ENCODE data around the gene OR51D1.

OR51D1 gene

DNA sequence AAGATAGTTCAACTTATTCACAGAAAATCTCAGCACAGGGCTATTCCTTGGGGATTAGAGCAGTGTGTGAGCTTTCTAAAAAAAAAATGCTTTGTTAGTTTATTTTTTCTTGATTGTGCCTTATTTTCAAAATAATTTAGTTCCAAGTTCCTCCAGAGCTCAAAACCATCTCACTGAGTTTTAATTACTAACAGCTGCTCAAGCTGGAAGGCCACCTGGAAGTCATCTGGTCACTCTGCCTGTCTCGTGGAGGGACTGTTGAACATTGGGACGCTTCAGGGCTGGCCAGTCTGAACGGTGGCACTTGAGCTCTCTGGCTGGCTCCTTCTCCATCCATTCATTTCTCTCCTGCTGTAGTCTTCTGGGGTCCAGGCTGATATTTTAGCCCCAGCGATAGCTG is 10.5 kb downstream of the OR51D1 start:
- DNase-seq = no peak

DNA sequence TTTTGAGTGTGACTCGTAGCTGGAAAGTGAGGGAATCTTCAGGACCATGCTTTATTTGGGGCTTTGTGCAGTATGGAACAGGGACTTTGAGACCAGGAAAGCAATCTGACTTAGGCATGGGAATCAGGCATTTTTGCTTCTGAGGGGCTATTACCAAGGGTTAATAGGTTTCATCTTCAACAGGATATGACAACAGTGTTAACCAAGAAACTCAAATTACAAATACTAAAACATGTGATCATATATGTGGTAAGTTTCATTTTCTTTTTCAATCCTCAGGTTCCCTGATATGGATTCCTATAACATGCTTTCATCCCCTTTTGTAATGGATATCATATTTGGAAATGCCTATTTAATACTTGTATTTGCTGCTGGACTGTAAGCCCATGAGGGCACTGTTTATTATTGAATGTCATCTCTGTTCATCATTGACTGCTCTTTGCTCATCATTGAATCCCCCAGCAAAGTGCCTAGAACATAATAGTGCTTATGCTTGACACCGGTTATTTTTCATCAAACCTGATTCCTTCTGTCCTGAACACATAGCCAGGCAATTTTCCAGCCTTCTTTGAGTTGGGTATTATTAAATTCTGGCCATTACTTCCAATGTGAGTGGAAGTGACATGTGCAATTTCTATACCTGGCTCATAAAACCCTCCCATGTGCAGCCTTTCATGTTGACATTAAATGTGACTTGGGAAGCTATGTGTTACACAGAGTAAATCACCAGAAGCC is 17.5 kb downstream of the OR51D1 start:
- DNase-seq = no peak

DNA sequence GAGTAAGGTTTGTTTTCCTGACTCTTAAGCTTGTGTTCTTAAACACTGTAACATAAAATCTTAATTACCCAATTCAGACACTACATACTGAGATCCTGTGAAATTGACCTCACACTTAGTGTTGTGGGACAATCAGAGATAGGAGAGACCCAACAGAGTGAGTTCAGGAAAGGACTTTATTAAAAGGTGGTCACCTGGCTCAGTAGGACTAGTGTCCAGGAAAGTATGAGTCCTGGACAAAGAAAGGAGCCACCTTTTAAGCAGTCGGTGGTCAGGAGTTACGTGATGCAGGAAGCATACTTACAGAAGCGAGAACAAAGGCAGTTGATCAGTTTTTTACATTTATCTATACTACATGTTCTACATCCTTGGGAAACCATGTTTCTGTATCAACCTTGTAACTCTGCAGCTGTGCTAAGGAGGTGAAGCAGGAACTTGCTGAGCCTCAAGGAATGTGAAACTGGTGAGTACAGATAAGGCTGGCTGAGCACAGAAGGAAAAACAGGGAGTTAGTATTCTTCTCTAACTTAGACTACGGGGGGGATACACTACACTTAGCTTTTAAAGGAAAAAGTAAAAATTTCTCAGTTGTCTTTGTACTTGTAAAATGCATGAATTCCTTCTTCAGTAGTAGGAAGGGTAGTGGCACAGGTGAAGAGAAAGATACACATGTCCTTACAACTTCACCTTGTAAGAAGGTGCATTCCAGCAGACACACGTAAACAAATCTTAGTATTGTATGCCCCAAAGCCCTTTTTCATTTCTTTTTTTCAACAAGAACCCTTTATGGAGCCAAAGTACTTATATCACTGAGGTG is 21.6 kb downstream of the OR51D1 start:
- DNase-seq = no peak

DNA sequence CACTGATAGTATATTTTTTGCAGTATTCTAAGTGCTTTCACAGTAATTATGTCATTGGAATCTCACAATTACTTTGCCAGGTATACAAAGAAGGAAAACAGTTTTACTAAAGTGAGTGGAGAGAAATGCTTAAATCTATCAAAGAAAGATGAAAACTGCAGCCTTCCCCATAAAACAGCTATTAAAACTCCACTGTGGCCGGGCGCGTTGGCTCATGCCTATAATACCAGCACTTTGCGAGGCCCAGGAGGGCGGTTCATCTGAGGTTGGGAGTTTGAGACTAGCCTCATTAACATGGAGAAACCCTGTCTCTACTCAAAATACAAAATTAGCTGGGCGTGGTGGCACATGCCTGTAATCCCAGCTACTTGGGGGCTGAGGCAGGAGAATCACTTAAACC is 25.6 kb downstream of the OR51D1 start:
- DNase-seq = no peak

DNA sequence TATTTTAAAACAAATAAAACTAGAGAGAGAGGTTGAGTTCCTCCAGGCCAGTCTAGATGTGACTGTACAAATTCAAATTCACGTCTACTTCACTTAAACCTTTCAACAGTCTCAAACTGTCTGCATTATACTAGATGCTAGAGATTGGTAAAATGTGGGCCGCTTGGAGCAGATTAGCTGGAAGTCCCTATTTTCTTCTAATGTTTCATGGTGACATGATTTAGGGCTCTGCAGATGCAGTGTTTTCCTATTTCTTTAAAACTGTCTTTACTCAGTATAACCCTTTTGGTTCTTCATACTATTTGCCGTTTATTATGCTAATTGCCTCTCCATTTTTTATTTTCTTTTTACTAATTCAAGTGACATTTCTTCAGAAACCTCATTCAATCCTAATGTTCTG is 26.9 kb downstream of the OR51D1 start:
- no peak for DNase-seq

DNA sequence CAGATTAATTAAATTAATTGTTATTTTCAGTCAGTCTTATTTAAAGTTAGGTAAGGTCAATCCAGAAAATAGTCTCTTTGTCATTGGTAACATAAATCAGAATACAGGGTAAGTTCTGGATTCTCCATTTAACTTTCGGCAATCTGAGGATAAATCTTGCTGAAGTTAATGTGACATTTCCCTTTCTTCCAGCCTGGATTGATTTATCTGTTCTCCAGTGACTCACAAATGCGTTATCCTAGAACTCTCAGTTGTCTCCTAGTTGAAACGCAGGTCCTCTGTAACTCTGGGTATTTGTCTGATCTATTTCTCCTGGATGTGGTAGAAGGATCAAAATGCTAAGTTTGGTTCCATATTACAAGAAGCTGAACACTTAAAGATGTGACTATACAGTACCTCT is 27.5 kb downstream of the OR51D1 start:
- DNase-seq = no peak

DNA sequence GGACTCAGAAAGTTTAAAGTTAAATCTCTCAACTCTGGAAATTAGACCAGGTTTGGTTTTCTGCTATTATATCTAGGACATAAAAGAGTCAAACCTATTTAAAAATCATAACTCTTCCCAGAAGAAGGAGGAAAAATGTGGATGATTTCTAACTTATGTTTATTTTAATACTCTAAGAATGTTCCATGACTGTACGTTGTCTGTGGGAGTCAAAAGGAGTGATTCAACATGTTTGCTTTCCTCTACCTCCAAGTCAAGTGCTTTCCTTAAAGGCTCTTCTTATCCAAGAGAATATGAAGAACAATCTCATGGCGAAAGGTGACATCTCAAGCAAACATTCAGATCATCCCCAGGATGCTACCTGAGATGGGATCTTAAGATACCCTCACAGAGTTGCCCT is 28.1 kb downstream of the OR51D1 start:
- DNase-seq = no peak

DNA sequence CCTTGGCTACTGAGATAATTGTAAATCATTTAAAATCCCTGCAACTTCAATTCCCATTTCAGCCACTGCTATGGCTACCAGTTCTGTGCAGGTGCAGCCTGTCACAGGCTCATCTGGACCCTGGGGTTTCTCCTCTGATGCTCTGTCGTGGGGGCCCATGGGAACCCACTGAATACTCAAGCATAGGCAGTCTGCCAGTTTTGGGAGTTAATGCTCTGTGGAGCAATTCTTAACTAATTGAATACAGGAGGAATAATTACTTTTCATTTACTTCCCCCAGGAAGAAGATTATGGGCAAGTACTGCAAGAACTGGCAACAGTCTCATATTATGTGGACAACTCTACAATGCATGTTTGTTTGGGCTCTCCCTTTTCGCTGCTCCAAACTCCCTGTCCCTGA is 34.5 kb downstream of the OR51D1 start:
- no peak for DNase-seq

DNA sequence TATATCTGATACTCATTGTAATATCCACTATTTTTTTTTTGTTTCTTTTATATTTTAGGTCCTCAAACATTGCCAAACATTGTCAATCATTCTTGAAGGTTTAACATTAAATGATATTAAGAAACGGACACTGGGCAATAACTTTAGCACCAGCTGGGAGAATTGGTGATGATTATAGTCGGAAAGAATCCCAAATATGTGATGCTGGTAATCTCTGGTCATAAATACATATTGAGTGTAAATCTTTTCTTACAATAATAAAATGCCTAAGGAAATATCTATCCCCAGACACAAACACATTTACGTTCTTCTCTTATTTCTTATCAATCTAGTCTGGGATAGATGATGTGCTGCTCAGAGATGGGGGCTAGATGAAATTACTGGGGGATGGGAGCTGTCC is 35.2 kb downstream of the OR51D1 start:
- DNase-seq = no peak

DNA sequence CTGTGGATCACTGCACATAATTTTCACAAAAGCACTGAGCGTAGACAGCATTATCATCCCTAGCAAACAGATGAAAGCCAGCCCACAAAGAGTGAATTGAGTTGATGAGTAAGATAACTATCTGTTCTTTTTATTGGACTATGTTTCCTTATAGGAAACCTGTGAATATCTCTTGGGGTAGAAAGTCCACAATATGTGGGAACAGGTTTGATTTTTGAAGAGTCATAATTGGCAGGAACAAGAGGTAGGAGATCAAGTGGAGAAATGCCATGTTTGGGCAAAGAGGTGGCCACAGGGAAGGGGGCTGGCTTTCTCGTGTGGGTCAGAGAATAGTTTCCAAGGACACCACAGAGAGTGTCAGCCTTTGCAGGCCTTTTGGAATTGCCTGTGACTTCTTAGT is 36.5 kb downstream of the OR51D1 start:
- DNase-seq = no peak

DNA sequence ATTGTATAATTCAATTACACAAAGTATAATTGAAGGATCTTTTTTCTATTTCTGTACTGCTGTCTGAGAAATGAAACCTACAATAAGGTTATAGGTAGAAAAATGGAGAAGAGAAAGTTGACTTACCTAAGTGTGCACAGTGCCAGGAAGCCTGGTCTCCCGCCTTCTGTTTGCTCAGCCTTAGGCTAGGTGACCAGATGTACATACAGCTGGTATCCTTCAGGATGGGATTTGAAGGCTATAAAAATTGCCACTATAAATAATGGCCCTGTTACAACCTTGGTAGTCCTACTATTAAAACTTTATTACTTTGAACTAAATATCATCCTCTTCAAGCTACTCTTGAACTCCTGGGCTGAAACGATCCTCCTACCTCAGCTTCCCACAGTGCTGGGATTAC is 40.7 kb downstream of the OR51D1 start:
- no peak for DNase-seq

DNA sequence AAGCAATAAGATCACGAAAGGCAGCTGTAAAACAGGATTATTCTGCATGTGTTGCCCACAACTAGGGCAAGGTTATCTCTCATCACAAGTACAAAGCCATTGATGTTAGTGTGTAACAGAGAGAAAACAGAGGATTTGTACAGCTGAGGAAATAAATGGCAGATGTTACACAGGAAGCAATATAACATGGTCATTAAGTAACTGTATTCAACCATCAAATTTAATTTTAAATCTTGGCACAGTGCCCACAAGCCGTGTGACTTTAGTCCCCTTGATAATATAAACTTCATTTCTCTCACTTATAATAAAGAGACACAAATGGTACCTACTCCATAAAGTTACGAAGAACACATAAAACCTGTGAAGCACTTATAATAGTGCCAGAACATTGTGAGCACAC is 43.1 kb downstream of the OR51D1 start:
- DNase-seq = no peak

DNA sequence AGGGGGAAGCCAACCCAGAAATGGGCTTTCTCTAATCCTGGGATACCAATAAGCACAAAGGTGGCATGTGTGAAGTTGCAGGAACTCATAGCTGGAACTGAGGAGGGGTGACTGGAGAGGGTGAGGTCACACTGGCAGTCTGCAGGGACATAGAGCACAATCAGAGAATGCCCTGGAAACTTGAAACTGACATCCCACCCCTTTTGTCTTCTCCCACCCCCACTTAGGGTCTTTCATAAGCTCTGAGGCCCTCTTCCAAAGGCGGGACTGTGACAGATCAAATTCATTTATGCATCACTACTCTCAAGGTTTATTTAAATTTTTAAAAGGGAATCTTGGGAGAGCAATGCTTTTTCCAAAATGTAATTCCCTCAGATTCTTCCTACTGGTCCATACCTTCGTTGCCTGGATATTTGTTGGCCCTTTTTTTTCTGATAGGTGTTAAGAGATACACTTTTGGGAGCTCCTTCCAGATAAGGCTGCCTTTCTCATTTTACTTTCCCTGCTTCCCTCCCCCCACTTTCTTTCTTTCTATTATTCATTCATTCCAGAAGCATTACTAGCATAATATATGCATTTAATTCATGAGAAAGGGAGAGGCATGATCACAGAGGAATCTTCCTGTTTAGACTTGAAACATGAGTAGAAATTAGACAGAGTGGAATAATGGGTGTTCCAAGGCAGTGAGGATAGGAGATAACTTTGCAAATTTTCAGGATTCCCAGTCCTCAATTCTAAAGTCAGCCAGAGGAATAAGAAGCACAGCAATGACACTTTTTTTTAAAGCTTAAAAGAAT is 45.5 kb downstream of the OR51D1 start:
- no peak for DNase-seq

DNA sequence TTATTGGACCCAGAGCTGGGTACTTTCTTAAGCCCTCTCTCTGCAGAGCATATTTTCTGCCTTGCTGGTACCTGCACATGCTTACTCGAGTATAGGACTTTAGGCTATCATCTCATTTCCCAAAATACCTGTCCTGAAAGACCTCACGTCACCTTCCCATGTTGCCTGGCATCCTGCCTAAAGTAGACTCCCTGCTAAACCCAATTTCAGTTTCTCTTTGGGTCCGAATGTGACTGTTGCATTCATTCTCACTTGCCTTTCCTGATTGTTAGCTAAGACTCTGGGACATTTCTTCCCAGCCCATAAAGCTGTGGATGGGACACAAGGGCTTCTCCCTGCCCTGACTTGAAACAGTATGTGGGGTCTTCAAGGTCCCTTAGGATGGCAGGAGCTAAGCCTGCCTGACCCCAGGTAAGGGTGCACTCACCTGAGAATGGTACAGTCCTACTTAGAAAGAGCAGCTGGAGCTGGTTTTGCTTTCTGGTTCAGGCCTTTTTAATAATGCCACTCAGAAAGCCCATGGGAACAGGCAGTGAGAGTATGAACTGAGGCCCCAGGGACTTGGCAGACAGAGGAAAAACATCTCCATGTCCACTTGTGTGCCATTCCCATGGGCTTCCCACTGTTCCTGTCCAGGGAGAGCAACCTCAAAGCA is 47.5 kb downstream of the OR51D1 start:
- DNase-seq = no peak
